GM23338 (cell line): Measurements from ENCODE around the gene METRNL. TPM values are rescaled to one million over a fixed set of nuclear protein-coding genes. Genes with fewer than 3 reads are reported as not detected.
A peak's percentile ranks its signal among the peaks of the same experiment; 100 is the strongest.

ENCODE experiments used
- ATAC-seq: fragments of 200-7000 bp; cut with Tn5 transposase; 3 replicates; pipeline ENCODE4 v1.9.1; 2020
- DNase-seq: peaks from one replicate; pipeline ENCODE4 v3.0.0-alpha.2; 2015; ENCODE audit warnings: low spot score
- H2AFZ ChIP-seq: fragments of 200-600 bp; sonication (generic); 2 replicates; pipeline ENCODE4 v1.8.0; 2016; ENCODE audit warnings: antibody characterized with exemption, mild to moderate bottlenecking, moderate library complexity
- H3F3A ChIP-seq: fragments of 200-600 bp; sonication (generic); replicated peaks from 2 replicates; pipeline ENCODE4 v1.8.0; 2017; ENCODE audit warnings: antibody characterized with exemption, mixed run types, low read depth
- H3K27ac ChIP-seq: fragments of 200-600 bp; sonication (generic); 2 replicates; pipeline ENCODE4 v1.6.1; 2016; ENCODE audit warnings: low read depth
- H3K27me3 ChIP-seq: fragments of 200-600 bp; sonication (generic); 2 replicates; pipeline ENCODE4 v1.8.0; 2016; ENCODE audit warnings: mild to moderate bottlenecking, mixed run types, moderate library complexity; ENCODE audit not compliant: insufficient read depth
- H3K36me3 ChIP-seq: fragments of 200-600 bp; sonication (generic); 2 replicates; pipeline ENCODE4 v1.8.0; 2016; ENCODE audit warnings: mild to moderate bottlenecking; ENCODE audit not compliant: insufficient read depth
- H3K4me1 ChIP-seq: fragments of 200-600 bp; sonication (generic); 2 replicates; pipeline ENCODE4 v1.8.0; 2016; ENCODE audit warnings: mild to moderate bottlenecking, moderate library complexity; ENCODE audit not compliant: insufficient read depth
- H3K4me2 ChIP-seq: fragments of 200-600 bp; sonication (generic); 2 replicates; pipeline ENCODE4 v1.7.1; 2017; ENCODE audit warnings: mixed run types
- H3K4me3 ChIP-seq: fragments of 200-600 bp; sonication (generic); 2 replicates; pipeline ENCODE4 v1.6.1; 2016; ENCODE audit warnings: mixed run types
- H3K79me2 ChIP-seq: fragments of 200-600 bp; sonication (generic); replicated peaks from 2 replicates; pipeline ENCODE4 v1.8.0; 2017; ENCODE audit warnings: mild to moderate bottlenecking; ENCODE audit not compliant: insufficient read depth
- H3K9me2 ChIP-seq: fragments of 200-600 bp; sonication (generic); 2 replicates; pipeline ENCODE4 v1.8.0; 2017; ENCODE audit not compliant: insufficient read depth
- H4K20me1 ChIP-seq: fragments of 200-600 bp; sonication (generic); replicated peaks from 2 replicates; pipeline ENCODE4 v1.8.0; 2017; ENCODE audit warnings: mild to moderate bottlenecking; ENCODE audit not compliant: insufficient read depth
- H3K27ac Mint-ChIP-seq: 2 replicates; pipeline ENCODE4 v1.8.0; 2020; ENCODE audit warnings: inconsistent platforms, mild to moderate bottlenecking, moderate library complexity, mixed read lengths
- H3K27me3 Mint-ChIP-seq: 3 replicates; pipeline ENCODE4 v1.8.0; 2022; ENCODE audit warnings: low read depth, mild to moderate bottlenecking, moderate library complexity, mixed read lengths, inconsistent platforms; ENCODE audit not compliant: insufficient read depth, poor library complexity
- H3K36me3 Mint-ChIP-seq: 3 replicates; pipeline ENCODE4 v1.8.0; 2021; ENCODE audit warnings: low read depth, mild to moderate bottlenecking, inconsistent platforms, moderate library complexity, mixed read lengths
- H3K4me1 Mint-ChIP-seq: 3 replicates; pipeline ENCODE4 v1.8.0; 2020; ENCODE audit warnings: mild to moderate bottlenecking, inconsistent platforms, mixed read lengths
- H3K4me3 Mint-ChIP-seq: 3 replicates; pipeline ENCODE4 v1.8.0; 2021; ENCODE audit warnings: moderate library complexity, mild to moderate bottlenecking, inconsistent platforms, mixed read lengths
- H3K9me3 Mint-ChIP-seq: 3 replicates; pipeline ENCODE4 v1.8.0; 2020; ENCODE audit warnings: moderate library complexity, mild to moderate bottlenecking, inconsistent platforms, mixed read lengths
- JUNB ChIP-seq: IDR thresholded peaks from one replicate; pipeline ENCODE4 v1.6.1; 2016; ENCODE audit warnings: antibody characterized with exemption; ENCODE audit not compliant: unreplicated experiment
- STAT1 ChIP-seq: IDR thresholded peaks from one replicate; pipeline ENCODE4 v1.6.1; 2016; ENCODE audit warnings: antibody characterized with exemption; ENCODE audit not compliant: unreplicated experiment
- ZNF331 ChIP-seq: fragments of 250-450 bp; sonication (Bioruptor Pico); IDR thresholded peaks from 2 replicates; pipeline ENCODE4 v1.5.0; 2020; ENCODE audit warnings: low read depth, mild to moderate bottlenecking, moderate library complexity
- polyA plus RNA-seq: library from polyadenylated mRNA; unstranded; fragments of >200 nt; fragmentation: Nextera tagmentation; extraction: Ambion mirVana; gene quantifications from 2 replicates; pipeline ENCODE4 v1.2.1, GENCODE V29; 2016
- total RNA-seq: library from RNA; depleted of rRNA; stranded (reverse); fragments of >200 nt; shearing (Covaris generic); gene quantifications from 2 replicates; pipeline ENCODE4 v1.2.3, GENCODE V29; 2014
- TF ChIP-seq, protein P1 (sequence below), 2 experiments: fragments of 200-600 bp in 1 of 2; sonication (generic) in 1 of 2; conservative IDR thresholded peaks; 2 replicates each; pipeline versions ENCODE4 v1.5.1 to v1.6.1; 2016 to 2017; ENCODE audit warnings: antibody characterized with exemption in 2 of 2, low read depth in 2 of 2, mild to moderate bottlenecking in 2 of 2, moderate library complexity in 1 of 2
- TF ChIP-seq, protein P2 (sequence below): IDR thresholded peaks from one replicate; pipeline ENCODE4 v1.6.1; 2018; ENCODE audit warnings: antibody characterized with exemption; ENCODE audit not compliant: unreplicated experiment

The METRNL gene
- total and polyA plus RNA-seq, 2 experiments from 2014 or later, result 12.2 to 20.2 TPM

DNA sequence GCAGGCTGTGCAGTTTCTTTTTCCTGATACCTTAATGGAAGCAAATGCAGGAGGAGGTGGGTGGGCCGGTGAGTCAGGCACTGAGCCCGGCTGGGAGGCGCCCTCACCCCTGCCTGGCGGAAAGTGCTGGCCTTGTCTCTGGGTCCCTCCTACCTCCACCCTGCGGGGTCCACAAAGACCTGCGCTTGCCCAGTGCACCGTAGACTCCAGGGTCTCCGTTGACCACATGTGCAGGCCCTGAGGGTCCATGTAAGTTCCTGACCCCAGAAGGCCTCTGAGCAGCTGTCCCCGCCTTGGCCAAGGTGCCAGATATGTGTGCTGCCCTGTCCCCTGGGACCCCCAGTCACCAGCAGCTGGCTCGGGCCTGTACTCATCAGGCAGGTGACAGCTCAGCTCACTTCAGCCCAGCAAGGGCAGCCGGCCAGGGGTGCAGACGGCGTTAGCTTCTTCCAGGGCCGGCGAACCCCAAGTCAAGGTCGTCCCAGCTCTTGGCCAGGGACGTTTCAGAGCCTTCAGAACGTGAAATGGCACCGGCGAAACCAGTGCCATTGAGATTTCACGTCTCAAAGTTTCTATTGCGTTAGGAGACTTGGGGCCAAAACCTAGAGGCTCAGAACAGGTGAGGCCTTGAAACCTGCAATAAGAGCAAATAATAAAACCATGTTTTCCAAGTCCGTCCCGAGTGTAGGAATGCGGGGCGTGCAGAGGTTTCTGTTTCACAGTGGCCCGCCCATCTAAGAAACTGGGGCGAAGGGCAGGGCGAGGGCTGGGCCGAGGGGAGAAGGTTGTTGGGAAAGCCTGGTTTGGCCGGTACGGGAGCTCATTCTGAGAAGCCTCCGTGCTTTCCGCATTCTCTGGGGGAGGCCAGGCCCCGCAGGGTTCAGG lies 12.1 kb downstream of the METRNL start:
- Mint-ChIP-seq H3K27ac (peak overlapping the region; percentile 55; the same call in 1 of the 2 replicates), H3K9me3 (no peaks in the 10 kb centered on the region), H3K4me3 (no peak overlapping the region), H3K36me3 (peaks cover 20% of the 10 kb centered on the region), H3K27me3 (peaks cover 4% of the 10 kb centered on the region), H3K4me1 (peaks cover 10% of the 10 kb centered on the region)
- 0 out of 2 replicates have a peak, but pooled peaks cover 3% of the 10 kb centered on the region for H4K20me1 ChIP-seq
- H3K4me1 ChIP-seq, result no peaks in the 10 kb centered on the region
- DNase-seq (no peak), ATAC-seq (no peak)
- peaks cover 15% of the 10 kb centered on the region for H3K79me2 ChIP-seq
- TF ChIP-seq, protein P1, sequence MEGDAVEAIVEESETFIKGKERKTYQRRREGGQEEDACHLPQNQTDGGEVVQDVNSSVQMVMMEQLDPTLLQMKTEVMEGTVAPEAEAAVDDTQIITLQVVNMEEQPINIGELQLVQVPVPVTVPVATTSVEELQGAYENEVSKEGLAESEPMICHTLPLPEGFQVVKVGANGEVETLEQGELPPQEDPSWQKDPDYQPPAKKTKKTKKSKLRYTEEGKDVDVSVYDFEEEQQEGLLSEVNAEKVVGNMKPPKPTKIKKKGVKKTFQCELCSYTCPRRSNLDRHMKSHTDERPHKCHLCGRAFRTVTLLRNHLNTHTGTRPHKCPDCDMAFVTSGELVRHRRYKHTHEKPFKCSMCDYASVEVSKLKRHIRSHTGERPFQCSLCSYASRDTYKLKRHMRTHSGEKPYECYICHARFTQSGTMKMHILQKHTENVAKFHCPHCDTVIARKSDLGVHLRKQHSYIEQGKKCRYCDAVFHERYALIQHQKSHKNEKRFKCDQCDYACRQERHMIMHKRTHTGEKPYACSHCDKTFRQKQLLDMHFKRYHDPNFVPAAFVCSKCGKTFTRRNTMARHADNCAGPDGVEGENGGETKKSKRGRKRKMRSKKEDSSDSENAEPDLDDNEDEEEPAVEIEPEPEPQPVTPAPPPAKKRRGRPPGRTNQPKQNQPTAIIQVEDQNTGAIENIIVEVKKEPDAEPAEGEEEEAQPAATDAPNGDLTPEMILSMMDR (conservative IDR thresholded peaks at IDR 0.05; ENCODE audit: low read depth in 2 of 2), result no peak
- TF ChIP-seq JUNB, result no peak
- no peak for TF ChIP-seq STAT1
- TF ChIP-seq, protein P2, sequence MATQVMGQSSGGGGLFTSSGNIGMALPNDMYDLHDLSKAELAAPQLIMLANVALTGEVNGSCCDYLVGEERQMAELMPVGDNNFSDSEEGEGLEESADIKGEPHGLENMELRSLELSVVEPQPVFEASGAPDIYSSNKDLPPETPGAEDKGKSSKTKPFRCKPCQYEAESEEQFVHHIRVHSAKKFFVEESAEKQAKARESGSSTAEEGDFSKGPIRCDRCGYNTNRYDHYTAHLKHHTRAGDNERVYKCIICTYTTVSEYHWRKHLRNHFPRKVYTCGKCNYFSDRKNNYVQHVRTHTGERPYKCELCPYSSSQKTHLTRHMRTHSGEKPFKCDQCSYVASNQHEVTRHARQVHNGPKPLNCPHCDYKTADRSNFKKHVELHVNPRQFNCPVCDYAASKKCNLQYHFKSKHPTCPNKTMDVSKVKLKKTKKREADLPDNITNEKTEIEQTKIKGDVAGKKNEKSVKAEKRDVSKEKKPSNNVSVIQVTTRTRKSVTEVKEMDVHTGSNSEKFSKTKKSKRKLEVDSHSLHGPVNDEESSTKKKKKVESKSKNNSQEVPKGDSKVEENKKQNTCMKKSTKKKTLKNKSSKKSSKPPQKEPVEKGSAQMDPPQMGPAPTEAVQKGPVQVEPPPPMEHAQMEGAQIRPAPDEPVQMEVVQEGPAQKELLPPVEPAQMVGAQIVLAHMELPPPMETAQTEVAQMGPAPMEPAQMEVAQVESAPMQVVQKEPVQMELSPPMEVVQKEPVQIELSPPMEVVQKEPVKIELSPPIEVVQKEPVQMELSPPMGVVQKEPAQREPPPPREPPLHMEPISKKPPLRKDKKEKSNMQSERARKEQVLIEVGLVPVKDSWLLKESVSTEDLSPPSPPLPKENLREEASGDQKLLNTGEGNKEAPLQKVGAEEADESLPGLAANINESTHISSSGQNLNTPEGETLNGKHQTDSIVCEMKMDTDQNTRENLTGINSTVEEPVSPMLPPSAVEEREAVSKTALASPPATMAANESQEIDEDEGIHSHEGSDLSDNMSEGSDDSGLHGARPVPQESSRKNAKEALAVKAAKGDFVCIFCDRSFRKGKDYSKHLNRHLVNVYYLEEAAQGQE, result no peak
- no peak overlapping the region for H3K4me3 ChIP-seq
- no peak overlapping the region for H3K27ac ChIP-seq
- H3K27me3 ChIP-seq, result no peaks in the 10 kb centered on the region
- no peak overlapping the region for H3K4me2 ChIP-seq
- peaks cover 3% of the 10 kb centered on the region; the same call in 1 of the 2 replicates for H3K36me3 ChIP-seq
- no peaks in the 10 kb centered on the region for H3K9me2 ChIP-seq
- no peaks in the 10 kb centered on the region for H3F3A ChIP-seq
- no peak overlapping the region for H2AFZ ChIP-seq

DNA sequence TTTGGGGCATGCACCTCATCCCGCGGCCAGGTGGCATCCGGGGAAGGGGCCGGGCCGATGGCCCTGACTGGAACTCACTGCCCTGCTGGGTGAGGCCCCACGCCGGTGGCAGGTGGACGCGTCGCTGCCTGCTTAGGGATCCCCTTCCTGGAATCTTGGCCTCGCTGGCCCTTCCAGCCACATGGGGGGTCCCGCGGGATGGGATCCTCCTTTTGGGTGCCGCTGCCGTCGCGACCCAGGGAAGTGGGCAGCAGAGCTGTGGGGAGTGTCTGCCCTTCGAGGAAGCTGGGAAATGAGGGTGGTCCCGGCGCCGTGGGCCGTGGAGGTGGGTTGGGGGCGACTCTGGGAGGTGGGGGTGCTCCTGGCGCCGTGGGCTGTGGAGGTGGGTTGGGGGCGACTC lies 12.8 kb downstream of the METRNL start:
- no peak overlapping the region for H3K27ac ChIP-seq
- H3K4me2 ChIP-seq, result no peak overlapping the region
- H2AFZ ChIP-seq, result no peak overlapping the region
- H3K4me3 ChIP-seq, result no peak overlapping the region
- ATAC-seq (no peak), DNase-seq (no peak)
- no peaks in the 10 kb centered on the region for H3K9me2 ChIP-seq
- no peaks in the 10 kb centered on the region for H3K27me3 ChIP-seq
- Mint-ChIP-seq H3K4me3 (no peak overlapping the region), H3K27me3 (peaks cover 4% of the 10 kb centered on the region), H3K27ac (no peak overlapping the region), H3K4me1 (peaks cover 13% of the 10 kb centered on the region), H3K9me3 (no peaks in the 10 kb centered on the region), H3K36me3 (peaks cover 19% of the 10 kb centered on the region)
- no peaks in the 10 kb centered on the region for H3F3A ChIP-seq
- 0 out of 2 replicates have a peak, but pooled peaks cover 3% of the 10 kb centered on the region for H4K20me1 ChIP-seq
- peaks cover 8% of the 10 kb centered on the region; the same call in 1 of the 2 replicates for H3K79me2 ChIP-seq
- H3K36me3 ChIP-seq, result peaks cover 3% of the 10 kb centered on the region; the same call in 1 of the 2 replicates
- H3K4me1 ChIP-seq, result no peaks in the 10 kb centered on the region
- TF ChIP-seq ZNF331 (CRISPR knock-in tag), result no peak
- TF ChIP-seq, protein P2, result no peak
